C4-2B (cell line): Measurements from ENCODE around the gene CAP1.

Experiments
- CTCF ChIP-seq: fragments of 450-650 bp; conservative IDR thresholded peaks from 2 replicates; pipeline ENCODE4 v1.5.1; 2017; ENCODE audit warnings: mild to moderate bottlenecking
- ZFX ChIP-seq: fragments of 450-650 bp; IDR thresholded peaks from 2 replicates; pipeline ENCODE4 v1.6.1; 2017

- no peak for TF ChIP-seq CTCF
- no peak; the same call in 1 of the 2 replicates for TF ChIP-seq ZFX
Observed at GRCh38 chr1:40039757-40040510, 595 bp upstream of the CAP1 start.
